T-helper 22 cell (primary cell): ENCODE measurements around the gene TTBK2.
"Not testable (repeated sequence)": the region's sequence is repeated elsewhere in the genome, so short reads cannot be mapped to it uniquely, and the experiment has no call there.

Source experiments
- DNase-seq: peaks from one replicate; pipeline ENCODE4 v3.0.0-alpha.2; 2020; ENCODE audit warnings: low read depth

The TTBK2 gene

GRCh38 chr15:42908538-42908937 lies 12.0 kb downstream of the TTBK2 start:
- DNase-seq: no peak

- DNase-seq: no peak
These were observed 16.9 kb downstream of the TTBK2 start for GRCh38 chr15:42903388-42904324.

DNA sequence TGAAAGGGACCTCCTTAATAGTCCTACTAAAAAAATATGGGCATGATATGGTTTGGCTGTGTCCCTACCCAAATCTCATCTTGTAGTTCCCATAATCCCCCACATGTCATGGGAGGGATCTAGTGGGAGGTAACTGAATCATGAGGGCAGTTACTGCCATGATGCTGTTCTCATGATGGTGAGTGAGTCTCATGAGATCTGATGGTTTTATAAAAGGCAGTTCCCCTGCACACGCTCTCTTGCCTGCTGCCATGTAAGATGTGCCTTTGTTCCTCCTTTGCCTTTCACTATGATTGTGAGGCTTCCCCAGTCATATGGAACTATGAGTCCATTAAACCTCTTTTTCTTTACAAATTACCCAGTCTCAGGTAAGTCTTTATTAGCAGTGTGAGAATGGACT lies 26.7 kb downstream of the TTBK2 start:
- DNase-seq: not testable (repeated sequence)

- DNase-seq: no peak
These were observed 29.0 kb downstream of the TTBK2 start for GRCh38 chr15:42891569-42891968.

- DNase-seq: no peak
These were observed 30.2 kb downstream of the TTBK2 start for GRCh38 chr15:42890161-42890913.

GRCh38 chr15:42887384-42887783 lies 33.2 kb downstream of the TTBK2 start:
- not testable (repeated sequence) for DNase-seq

- DNase-seq: no peak
These were observed 40.5 kb downstream of the TTBK2 start for GRCh38 chr15:42880121-42880520.

GRCh38 chr15:42879443-42879842 lies 41.1 kb downstream of the TTBK2 start:
- DNase-seq: no peak

DNA sequence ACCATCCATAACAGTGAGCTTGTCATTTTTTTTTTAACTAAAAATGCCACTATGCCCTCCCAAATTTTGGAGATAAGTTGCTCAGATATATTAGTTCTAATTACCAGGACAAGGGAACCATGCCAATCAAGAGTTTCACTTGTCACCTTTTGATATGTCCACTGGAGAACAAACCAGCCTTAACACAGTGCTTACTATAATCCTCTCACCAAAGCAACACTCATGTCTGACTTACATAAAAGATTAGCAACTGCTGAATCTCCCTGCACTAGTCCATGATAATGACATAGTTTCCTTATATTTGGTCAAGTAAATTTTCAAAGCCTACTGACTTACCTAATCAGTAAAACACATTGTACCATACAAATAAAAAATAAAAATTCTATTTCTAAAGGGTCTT lies 44.4 kb downstream of the TTBK2 start:
- DNase-seq: no peak

DNA sequence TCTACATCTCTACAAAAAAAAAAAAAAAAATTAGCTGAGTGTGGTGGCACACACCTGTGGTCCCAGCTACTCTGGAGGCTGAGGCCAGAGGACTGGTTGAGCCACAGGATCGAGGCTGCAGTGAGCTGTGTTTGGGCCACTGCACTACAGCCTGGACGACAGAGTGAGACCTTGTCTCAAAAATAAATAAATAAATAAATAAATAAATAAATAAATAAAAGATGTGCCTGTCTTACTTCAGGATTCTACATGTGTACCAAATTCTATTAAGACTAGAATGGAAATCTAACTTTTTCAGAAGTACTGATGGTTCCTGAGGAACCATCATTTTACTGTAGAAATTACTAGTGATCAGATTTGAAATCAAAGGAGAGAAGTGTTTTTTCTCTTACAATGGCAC lies 51.9 kb downstream of the TTBK2 start:
- DNase-seq: no peak

DNA sequence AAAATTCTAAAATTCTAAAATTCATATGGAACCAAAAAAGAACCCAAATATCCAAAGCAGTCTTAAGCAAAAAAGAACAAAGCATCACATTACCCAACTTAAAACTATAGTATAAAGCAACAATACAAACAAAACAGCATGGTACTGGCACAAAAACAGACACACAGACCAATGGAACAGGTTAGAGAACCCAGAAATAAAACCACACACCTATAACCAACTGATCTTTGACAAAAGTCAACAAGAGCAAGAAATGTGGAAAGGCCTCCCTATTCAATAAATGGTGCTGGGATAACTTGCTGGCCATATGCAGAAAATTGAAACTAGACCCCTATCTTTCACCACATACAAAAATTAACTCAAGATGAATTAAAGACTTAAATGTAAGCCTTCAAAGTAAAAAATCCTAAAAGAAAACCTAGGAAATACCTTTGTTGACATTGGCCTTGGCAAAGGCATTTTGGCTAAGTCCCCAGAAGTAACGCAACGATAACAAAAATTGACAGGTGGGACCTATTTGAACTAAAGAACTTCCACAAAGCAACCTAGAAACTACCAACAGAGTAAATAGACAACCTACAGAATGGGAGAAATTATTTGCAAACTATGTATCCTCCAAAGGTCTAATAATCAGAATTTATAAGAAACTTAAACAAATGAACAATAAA lies 56.9 kb downstream of the TTBK2 start:
- no peak for DNase-seq

- DNase-seq: no peak
These were observed 61.4 kb downstream of the TTBK2 start for GRCh38 chr15:42858999-42859789.

DNA sequence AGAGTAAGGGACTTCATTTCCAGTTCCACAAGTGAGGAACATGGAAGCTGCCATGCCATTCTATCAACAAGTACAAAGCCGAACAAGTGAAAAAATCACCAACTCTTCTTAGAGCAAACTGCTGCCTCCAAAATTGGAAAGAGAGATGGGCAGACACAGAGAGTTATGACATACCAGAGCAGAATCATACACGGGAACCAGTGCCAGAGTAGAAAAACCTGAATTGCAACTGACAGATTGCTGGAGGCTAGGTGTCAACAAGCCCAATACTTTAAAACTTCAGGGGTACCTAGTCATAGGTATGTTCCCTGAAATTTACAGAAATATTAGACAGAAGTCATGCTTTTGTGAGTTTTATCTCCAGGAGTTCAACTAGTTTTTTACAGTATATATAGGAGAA lies 62.0 kb downstream of the TTBK2 start:
- no peak for DNase-seq

GRCh38 chr15:42854576-42854975 lies 66.0 kb downstream of the TTBK2 start:
- DNase-seq: no peak

DNA sequence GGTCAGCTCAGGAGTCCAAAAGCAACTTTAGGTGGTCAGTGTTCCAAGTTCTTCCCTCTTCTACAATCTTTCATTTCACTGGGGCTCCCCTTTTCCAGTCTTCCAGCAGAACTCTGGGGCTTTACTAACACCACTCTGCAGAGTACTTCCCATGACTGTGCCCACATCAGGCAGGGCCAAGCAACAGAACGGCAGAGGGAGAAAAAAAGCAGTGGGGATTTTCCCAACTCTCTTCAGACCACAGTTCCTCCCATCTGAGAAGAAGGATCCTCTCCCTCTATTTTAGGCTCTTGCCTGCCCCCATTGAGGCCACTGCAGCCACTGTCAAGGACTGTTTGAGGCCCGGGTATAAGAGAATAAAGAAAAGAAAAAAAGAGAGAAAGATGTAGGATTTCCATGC lies 70.7 kb downstream of the TTBK2 start:
- DNase-seq: no peak

DNA sequence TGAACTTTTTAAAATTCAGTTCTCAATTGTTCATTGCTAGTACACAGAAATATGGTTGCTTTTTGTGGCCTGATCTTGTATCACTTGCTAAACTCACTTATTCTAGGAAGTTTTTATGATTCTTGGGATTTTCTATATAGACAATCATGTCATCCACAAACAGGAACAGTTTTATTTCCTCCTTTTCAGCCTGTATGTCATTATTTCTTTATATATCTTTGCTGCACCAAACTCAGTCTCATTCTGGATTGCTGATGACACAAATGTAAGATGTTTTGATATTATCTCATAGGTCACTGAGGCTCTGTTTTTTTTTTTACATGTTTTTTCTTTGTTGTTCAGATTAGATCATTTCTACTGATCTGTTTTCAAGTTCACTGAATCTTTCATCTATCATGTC lies 71.7 kb downstream of the TTBK2 start:
- no peak for DNase-seq

DNA sequence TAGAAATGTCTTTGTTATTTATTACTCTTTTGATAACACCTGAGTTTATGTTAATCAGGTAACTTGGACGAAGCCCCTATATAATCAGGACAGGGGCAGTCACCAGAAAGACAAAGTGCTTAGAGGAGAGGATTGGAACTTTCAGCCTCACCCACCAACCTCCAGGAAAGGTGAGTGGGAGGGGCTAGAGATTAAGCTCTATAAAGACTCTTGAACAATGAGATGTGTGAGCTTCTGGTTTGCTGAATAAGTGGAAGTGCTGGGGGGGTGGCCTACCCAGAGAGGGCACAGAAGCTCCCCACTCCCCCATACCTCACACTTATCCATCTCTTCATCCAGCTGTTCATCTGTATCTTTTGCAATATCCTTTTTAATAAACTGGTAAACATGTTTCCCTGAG lies 73.9 kb downstream of the TTBK2 start:
- no peak for DNase-seq

- DNase-seq: no peak
These were observed 75.0 kb downstream of the TTBK2 start for GRCh38 chr15:42845581-42845980.

DNA sequence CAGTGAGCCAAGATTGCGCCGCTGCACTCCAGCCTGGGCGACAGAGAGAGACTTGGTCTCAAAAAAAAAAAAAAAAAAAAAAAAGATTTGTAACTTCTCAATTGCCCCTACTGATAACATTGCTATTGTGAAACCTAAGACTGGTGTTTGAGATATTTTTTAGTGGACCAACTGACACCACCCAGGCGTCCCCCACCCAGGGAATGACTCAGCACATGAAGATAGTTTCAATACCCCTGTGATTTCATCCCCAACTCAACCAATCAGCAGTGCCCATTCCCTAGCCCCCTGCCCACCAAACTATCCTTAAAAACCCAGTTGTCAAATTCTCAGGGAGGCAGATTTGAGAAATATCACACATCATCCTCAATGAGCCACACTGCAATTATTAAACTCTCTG lies 76.9 kb downstream of the TTBK2 start:
- DNase-seq: no peak

- no peak for DNase-seq
These were observed 84.3 kb downstream of the TTBK2 start for GRCh38 chr15:42836251-42836650.

GRCh38 chr15:42832576-42832975 lies 88.0 kb downstream of the TTBK2 start:
- DNase-seq: no peak
